ENCODE results near the gene CNIH2. TPM values are rescaled to one million over a fixed set of nuclear protein-coding genes. Genes with fewer than 3 reads are reported as not detected.
"Not testable (repeated sequence)": the region's sequence is repeated elsewhere in the genome, so short reads cannot be mapped to it uniquely, and the experiment has no call there.

Gene CNIH2
- polyA plus RNA-seq, 5 donors = 3.4 to 5.2 (median 4.0) TPM

GRCh38 chr11:66313321-66314185 lies 35.6 kb downstream of the CNIH2 start:
- peak in 1 of 2 donors; percentile 82 for DNase-seq

- DNase-seq = no peak
Measured at GRCh38 chr11:66314186-66314501, 36.2 kb downstream of the CNIH2 start.

- DNase-seq = no peak
Measured at GRCh38 chr11:66314561-66315497, 36.9 kb downstream of the CNIH2 start.

- DNase-seq = no peak
Measured at GRCh38 chr11:66315498-66315885, 37.5 kb downstream of the CNIH2 start.

- DNase-seq = no peak
Measured at GRCh38 chr11:66315921-66316811, 38.2 kb downstream of the CNIH2 start.

GRCh38 chr11:66316849-66317251 lies 38.9 kb downstream of the CNIH2 start, which contains the start of gene CD248:
Gene CD248, minus strand, starts transcription at chr11:66317044. Its CDS starts 17 bp downstream, at chr11:66317027.
- peak; percentile 89 to 91 for DNase-seq

GRCh38 chr11:66317322-66317722 lies 39.3 kb downstream of the CNIH2 start:
- DNase-seq = peak; percentile 71 to 75

GRCh38 chr11:66317723-66318599 lies 40.0 kb downstream of the CNIH2 start:
- DNase-seq = peak; percentile 71 to 78

GRCh38 chr11:66318600-66318970 lies 40.6 kb downstream of the CNIH2 start:
- DNase-seq = no peak

- not testable (repeated sequence) for DNase-seq
Measured at GRCh38 chr11:66320289-66320688, 42.3 kb downstream of the CNIH2 start.

- DNase-seq = not testable (repeated sequence)
Measured at GRCh38 chr11:66320748-66321147, 42.8 kb downstream of the CNIH2 start.

GRCh38 chr11:66321606-66322005 lies 43.6 kb downstream of the CNIH2 start:
- no peak for DNase-seq

- DNase-seq = no peak
Measured at GRCh38 chr11:66322732-66323427, 44.9 kb downstream of the CNIH2 start.

GRCh38 chr11:66323684-66324083 lies 45.7 kb downstream of the CNIH2 start:
- no peak for DNase-seq

GRCh38 chr11:66324664-66325063 lies 46.7 kb downstream of the CNIH2 start:
- DNase-seq = no peak

- DNase-seq = no peak
Measured at GRCh38 chr11:66325263-66325671, 47.3 kb downstream of the CNIH2 start.

- DNase-seq = no peak
Measured at GRCh38 chr11:66326261-66327111, 48.5 kb downstream of the CNIH2 start.

GRCh38 chr11:66327171-66328030 lies 49.4 kb downstream of the CNIH2 start:
- DNase-seq = no peak

Data from right lung (tissue), 5 donors.